ENCODE data around the gene CDC42BPG.

- TF ChIP-seq CTCF (IDR thresholded peaks at IDR 0.05) (peak in 6 of 7 experiments; percentile 28 to 73 (median 50)), POLR2A (IDR thresholded peaks at IDR 0.05) (peak; percentile 99)
Observed at GRCh38 chr11:64878494-64879243, 34.2 kb upstream of the CDC42BPG start, which contains the start of gene EHD1.

All from body of pancreas (tissue), 4 donors.